Thyroid gland (tissue), 4 donors: Measurements from ENCODE around the gene RDH8.

Experiments used
- CTCF ChIP-seq, 6 experiments: fragments of 200-600 bp in 3 of 6; fragments of 450-650 bp in 3 of 6; sonication (generic) in 3 of 6; IDR thresholded peaks; one replicate each; pipeline ENCODE4 v1.5.1; 2016 to 2019; ENCODE audit warnings: antibody characterized with exemption in 6 of 6, mild to moderate bottlenecking in 2 of 6, inconsistent platforms in 1 of 6, moderate library complexity in 1 of 6
- POLR2A ChIP-seq, 2 donors: fragments of 450-650 bp; IDR thresholded peaks; one replicate each; pipeline ENCODE4 v1.6.1; 2017; ENCODE audit warnings: antibody characterized with exemption in 2 of 2, mild to moderate bottlenecking in 2 of 2, moderate library complexity in 1 of 2

- no peak for TF ChIP-seq CTCF (IDR thresholded peaks at IDR 0.05)
- no peak for TF ChIP-seq POLR2A (IDR thresholded peaks at IDR 0.05)
Observed at GRCh38 chr19:9970481-9970880, 42.8 kb upstream of the RDH8 start.
